Ramos (cell line): ENCODE measurements around the gene TBCE.
"Not testable (repeated sequence)": the region's sequence is repeated elsewhere in the genome, so short reads cannot be mapped to it uniquely, and the experiment has no call there.

Source experiments
- in situ Hi-C: fragments of 300-500 bp; cut with MboI; formaldehyde crosslinking; loops from one replicate; pipeline ENCODE4 v1.14.3; 2022; ENCODE audit warnings: low sequenced_read_pairs; ENCODE audit not compliant: unreplicated experiment

TBCE gene

GRCh38 chr1:235441159-235441685 lies 74.0 kb downstream of the TBCE start:
- in situ Hi-C loops = no loop called here

DNA sequence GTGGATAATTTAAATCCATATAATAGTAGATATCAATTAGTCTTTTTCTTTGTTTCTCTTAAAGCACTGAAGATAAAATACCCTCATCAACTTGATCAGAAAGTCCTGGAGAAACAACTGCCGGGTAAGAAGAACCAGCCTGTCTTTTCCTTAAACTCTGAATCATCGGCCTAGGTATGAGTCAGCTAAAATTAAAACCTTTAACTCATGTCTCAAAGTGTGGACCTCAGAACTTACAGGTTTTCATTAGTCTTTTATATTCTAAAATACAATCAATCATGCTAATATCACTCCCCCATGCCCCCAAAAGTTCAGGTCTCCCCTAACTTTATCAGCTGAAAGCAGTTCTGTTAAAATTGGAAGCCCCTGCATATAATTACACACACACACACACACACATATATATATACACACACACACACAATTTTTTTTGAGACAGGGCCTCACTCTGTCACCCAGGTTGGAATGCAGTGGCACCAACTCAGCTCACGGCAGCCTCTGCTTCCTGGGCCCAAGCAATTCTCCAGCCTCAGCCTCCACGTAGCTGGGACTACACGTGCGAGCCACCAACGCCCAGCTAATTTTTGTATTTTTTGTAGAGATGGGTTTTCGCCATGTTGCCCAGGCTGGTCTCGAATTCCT lies 75.7 kb downstream of the TBCE start:
- in situ Hi-C loops = no loop called here

DNA sequence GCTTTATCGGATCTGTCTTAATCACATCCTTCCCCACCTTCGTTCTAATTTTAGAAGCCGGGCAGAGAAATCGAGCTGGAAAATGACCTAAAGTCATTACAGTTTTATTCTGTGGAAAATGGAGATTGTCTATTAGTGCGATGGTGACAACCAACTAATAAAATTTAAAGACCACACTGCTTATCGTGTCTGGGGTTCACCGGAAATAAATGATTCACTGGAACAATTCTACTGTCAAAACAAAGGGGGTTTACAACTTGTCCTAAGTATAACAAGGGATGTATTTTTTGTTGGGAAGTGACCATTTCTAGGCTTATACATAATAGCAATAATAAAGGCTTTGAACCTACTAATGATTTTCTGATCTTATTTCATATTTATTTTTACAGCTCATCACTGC lies 81.4 kb downstream of the TBCE start:
- in situ Hi-C loops = no loop called here

DNA sequence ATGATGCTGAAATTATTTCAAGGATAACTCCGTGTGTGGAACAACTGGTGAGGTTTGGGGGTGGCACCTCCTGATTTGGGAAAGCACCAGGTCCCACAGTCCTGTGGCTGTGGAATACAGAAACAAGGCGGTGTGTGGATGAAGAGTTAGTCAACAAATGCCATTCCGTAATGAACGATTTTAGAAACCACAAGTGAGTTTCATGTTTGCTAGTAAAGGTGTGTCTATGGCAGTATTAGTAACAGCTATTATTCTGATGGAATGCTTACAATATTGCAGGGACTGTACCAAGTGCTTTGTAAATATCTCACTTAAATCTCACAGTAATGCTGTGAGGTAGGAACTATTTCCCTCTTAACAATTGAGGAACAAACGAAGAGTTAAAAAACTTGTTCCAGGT lies 83.2 kb downstream of the TBCE start:
- in situ Hi-C loops = no loop called here

DNA sequence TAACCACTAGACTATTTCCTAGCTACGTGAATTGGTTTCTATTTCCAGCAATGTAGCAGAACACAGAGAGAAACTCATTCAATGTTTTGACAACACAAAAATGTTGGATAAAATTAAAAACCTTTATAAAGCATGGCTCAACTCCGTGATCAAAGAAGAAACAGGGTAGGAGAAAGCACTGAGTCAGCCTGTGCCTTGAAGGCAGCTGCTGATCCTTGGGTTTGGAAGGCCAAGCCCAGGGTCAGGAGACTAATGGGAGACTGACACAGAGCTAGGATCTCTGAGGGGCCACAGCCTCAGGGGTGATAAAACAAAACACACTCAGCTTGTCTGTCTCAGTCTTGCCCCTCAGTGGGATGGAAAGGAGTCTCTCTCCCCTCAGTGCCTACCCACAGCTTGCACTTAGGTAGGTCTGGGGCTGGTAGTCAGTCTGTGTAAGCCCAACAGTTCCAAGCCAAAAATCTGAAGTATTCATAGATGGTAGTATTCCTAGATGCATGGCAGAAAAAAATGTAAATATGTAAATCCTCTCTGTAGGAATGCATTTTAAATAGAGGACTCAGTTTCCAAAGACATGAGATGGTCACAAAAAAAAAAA lies 83.8 kb downstream of the TBCE start:
- in situ Hi-C loops = no loop called here

DNA sequence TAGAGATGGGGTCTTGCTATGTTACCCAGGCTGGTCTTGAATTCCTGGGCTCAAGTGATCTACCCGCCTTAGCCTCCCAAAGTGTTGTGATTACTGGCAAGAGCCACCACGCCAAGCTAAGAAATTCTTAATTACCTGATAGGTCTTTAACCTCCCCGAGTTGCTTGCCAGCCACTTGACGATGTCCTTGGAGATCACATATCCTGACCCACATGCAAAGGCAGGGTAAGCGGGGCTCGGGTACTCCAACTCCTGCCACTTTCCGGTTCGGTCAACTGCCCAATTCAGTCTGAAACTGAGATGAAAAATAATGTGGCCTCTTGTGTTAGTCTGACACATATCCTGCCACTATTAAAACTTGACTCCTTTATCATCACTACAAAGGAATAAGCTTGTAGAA lies 86.8 kb downstream of the TBCE start:
- in situ Hi-C loops = no loop called here

DNA sequence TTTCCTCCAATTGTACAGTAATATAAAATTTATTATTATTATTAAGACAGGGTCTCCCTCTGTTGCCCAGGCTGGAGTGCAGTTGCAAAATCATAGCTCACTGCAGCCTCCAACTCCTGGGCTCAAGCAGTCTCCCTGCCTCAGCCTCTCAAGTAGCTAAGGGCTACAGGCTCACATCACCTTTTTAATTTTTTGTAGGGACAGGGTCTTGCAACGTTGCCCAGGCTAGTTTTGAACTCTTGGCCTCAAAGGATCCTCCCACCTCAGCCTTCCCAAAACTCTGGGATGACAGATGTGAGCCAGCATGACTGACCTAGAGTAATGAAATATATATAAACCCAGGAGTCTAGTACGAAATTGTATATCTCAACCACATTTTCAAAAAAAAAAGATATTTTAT lies 87.9 kb downstream of the TBCE start:
- in situ Hi-C loops = no loop called here

GRCh38 chr1:235455823-235456222 lies 88.6 kb downstream of the TBCE start:
- in situ Hi-C loops = no loop called here

GRCh38 chr1:235457856-235458255 lies 90.6 kb downstream of the TBCE start:
- in situ Hi-C loops = not testable (repeated sequence)

GRCh38 chr1:235460770-235461169 lies 93.5 kb downstream of the TBCE start:
- in situ Hi-C loops = no loop called here

DNA sequence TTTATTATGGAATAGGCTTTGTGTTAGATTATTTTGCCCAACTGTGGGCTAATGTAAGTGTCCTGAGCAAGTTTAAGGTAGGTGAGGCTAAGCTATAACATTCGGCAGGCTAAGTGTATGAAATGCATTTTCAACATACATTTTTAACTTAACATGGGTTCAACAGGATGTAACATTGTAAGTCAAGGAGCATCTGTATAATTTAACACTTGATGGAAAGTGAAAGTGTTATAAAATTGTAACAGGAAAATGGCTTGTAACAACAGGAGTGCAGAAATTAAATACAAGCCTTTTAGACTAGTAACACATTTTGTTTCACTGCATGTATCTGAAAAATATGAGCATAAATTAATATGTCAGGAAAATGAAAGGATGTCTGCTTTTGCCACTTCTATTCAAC lies 94.7 kb downstream of the TBCE start:
- in situ Hi-C loops = no loop called here

DNA sequence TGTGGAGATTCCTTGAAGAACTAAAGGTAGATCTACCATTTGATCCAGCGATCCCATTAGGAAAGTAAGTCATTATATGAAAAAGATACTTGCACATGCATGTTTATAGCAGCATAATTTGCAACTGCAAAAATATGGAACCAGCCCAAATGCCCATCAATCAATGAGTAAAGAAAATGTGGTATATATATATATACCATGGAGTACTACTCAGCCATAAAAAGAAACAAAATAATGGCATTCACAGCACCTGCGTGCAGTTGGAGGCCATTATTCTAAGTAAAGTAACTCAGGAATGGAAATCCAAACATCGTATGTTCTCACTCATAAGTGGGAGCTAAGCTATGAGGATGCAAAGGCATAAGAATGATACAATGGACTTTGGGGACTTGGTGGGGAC lies 95.6 kb downstream of the TBCE start:
- in situ Hi-C loops = not testable (repeated sequence)

DNA sequence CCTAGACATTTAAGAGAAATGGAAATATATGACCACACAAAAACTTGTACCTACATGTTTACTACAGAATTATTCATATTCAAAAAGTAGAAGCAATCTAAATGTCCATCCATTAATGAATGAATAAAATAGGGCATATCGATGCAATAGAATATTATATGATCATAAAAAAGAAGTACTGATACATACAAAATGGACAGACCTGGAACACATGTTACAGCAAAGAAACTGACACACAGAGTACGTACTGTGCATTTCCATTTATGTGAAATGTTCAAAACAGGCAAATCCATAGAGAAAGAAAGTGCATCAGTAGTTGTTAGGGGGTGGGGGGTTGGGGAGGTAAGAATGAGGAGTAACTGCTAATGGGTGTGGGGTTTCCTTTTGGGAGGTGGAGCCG lies 97.8 kb downstream of the TBCE start:
- in situ Hi-C loops = no loop called here

GRCh38 chr1:235468004-235468403 lies 100.8 kb downstream of the TBCE start:
- in situ Hi-C loops = no loop called here

DNA sequence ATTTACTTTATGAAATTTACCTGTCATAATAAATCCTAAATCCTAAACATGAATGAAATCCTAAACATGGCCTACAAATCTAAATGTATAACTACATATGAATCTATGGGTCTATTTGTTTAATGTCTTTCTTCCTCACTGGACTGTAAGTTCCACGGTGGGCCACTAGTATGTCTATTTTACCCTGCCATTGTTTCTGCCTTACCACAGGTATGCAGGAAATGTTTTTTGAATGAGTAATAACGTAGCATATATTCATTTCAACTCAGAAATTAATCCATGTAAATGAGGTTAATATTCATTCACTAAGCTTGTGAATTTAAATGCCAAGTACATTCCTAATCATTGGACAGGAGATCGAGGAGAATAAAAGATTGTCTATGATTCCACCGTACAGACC lies 101.7 kb downstream of the TBCE start:
- in situ Hi-C loops = no loop called here

- in situ Hi-C loops = not testable (repeated sequence)
Observed at GRCh38 chr1:235469897-235470296, 102.7 kb downstream of the TBCE start.

DNA sequence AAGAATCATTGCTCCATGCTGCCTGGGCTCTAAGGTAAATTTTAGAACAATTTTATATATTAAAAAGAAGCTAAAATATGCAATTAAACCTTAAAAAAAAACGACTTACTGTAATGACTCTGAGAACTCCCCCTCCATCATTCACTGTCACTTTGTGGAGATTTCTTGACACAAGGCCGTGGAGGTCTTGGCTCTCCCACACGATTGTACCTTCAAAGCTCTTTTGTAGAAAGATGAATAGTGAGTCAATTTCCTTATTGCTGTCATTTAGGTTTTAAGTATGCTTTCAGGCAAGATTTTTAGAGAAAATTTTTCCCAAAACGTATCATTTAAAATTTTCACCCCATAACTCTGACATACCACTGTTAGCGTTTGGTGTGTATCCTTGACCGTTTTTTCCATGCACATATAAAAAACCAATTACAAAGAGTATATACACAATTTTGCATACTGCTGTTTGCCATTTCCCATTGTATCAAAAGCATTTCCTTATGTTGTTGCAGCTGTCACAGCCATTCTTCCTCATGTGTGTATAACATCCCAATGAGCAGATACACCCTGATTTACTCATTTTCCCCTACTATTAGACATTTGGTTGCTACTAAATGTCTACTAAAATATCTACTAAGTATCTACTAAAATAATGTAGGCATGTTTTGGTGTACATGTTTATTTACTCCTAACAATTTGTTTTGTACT lies 103.7 kb downstream of the TBCE start:
- in situ Hi-C loops = no loop called here

DNA sequence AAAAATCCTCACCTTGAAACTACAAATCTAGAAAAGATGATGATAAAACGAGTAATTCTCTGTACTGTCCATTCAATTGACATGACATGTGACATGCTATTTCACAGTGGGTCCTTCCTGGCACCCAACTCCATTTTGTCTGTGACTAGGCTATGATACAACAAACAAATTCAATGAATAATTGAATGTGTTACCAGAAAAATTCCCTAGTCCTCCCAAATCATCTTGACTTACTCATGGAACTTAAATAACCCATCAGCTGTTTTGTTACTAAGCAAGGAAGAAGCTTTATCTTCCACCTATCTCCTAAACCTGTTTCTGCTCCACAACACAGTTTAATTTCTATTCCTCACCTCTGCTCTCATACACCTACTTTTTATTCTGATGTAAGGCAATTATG lies 106.6 kb downstream of the TBCE start:
- in situ Hi-C loops = no loop called here

GRCh38 chr1:235483090-235483489 lies 115.9 kb downstream of the TBCE start:
- in situ Hi-C loops = no loop called here

- in situ Hi-C loops = no loop called here
Observed at GRCh38 chr1:235485558-235485957, 118.3 kb downstream of the TBCE start.

DNA sequence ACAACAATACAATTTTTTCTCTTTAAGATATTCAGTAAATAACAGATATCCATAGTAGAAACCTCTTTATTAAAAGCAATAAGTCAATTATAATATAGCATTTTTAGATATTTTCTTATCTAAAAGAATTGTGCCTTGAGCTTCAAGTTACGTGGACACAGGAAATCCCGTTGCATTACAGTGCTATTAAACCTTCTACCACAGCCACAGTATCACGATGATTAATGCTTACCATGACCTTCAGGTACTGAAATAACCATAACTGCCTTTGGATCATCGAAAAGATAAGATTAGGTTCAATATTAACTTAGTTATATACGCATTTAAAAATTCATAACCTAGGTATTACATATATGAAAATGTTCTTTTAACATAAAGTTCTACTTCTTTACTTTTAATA lies 119.1 kb downstream of the TBCE start:
- in situ Hi-C loops = no loop called here

DNA sequence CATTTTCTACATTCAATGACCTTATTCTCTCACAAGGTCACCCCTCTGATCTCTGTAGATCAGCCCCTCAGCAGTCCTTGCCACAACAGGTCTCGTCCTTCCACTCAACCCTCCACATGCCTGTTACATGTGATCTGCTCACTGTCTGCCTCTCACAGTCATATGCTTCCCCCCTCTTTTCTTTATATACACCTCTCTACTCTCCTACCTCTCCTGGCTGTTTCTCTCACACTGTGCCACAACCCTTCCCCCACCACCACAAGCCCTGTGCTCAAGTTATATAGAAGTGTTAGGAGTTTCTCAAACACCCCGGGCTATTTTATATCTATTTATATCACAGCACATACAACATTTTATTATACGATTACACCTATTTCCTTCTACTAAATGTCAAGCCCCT lies 124.4 kb downstream of the TBCE start:
- in situ Hi-C loops = no loop called here
